HEK293 (cell line): ENCODE results near the gene UGT1A10.

ENCODE experiments used
- CTCF ChIA-PET: fragments of 350-600 bp; formaldehyde crosslinking; extraction: SDS; loops from one replicate; lab custom pipeline; 2021; ENCODE audit warnings: antibody characterized with exemption; lab: Yijun Ruan, JAX
- POLR2A ChIA-PET: fragments of 300-600 bp; formaldehyde crosslinking; extraction: SDS; loops from one replicate; lab custom pipeline; 2020; ENCODE audit warnings: antibody characterized with exemption, inconsistent platforms; lab: Yijun Ruan, JAX
- H3K27ac ChIP-seq: fragments of 200-500 bp; sonication (Bioruptor generic); 2 replicates; pipeline ENCODE4 v1.5.1; 2014; ENCODE audit warnings: low read depth, low read length, control low read depth, inconsistent platforms; ENCODE audit errors: extremely low read depth
- H3K36me3 ChIP-seq, 2 experiments: fragments of 200-500 bp in 1 of 2; sonication (Bioruptor generic) in 1 of 2; 1 replicate in 1 of 2; 2 replicates in 1 of 2; pipeline ENCODE4 v1.5.1; 2014 to 2017; ENCODE audit warnings: inconsistent platforms in 2 of 2, low read length in 2 of 2; ENCODE audit not compliant: control insufficient read depth in 2 of 2, insufficient read depth in 1 of 2
- H3K4me1 ChIP-seq: fragments of 200-500 bp; sonication (Bioruptor generic); 2 replicates; pipeline ENCODE4 v1.5.1; 2014; ENCODE audit warnings: mild to moderate bottlenecking, low read length, inconsistent platforms; ENCODE audit not compliant: control insufficient read depth, insufficient read depth
- H3K4me3 ChIP-seq: 2 replicates; pipeline ENCODE4 v1.5.1; 2011; ENCODE audit warnings: low read depth, mild to moderate bottlenecking, control low read depth, low read length, moderate library complexity
- H3K9me3 ChIP-seq: fragments of 200-500 bp; sonication (Bioruptor generic); 2 replicates; pipeline ENCODE4 v1.5.1; 2014; ENCODE audit warnings: low read depth, low read length, inconsistent platforms; ENCODE audit not compliant: control insufficient read depth, insufficient read depth
- HOXA7 ChIP-seq: sonication (generic); formaldehyde crosslinking; IDR thresholded peaks from 2 replicates; pipeline ENCODE4 v1.8.1; 2022; ENCODE audit warnings: missing genetic modification reagents, borderline replicate concordance
- INSM2 ChIP-seq: fragments of 450-650 bp; formaldehyde crosslinking; IDR thresholded peaks from 2 replicates; pipeline ENCODE4 v1.5.1; 2016; ENCODE audit warnings: missing biosample characterization, missing genetic modification characterization
- KLF1 ChIP-seq: fragments of 450-650 bp; formaldehyde crosslinking; IDR thresholded peaks from 2 replicates; pipeline ENCODE4 v1.5.1; 2016; ENCODE audit warnings: missing biosample characterization, missing genetic modification characterization
- MYNN ChIP-seq: fragments of 450-650 bp; formaldehyde crosslinking; IDR thresholded peaks from 2 replicates; pipeline ENCODE4 v1.5.1; 2016; ENCODE audit warnings: missing biosample characterization, missing genetic modification characterization, borderline replicate concordance
- OSR2 ChIP-seq: fragments of 450-650 bp; formaldehyde crosslinking; IDR thresholded peaks from 2 replicates; pipeline ENCODE4 v1.5.1; 2016; ENCODE audit warnings: missing biosample characterization, missing genetic modification characterization
- OVOL3 ChIP-seq: fragments of 450-650 bp; formaldehyde crosslinking; IDR thresholded peaks from 2 replicates; pipeline ENCODE4 v1.5.1; 2016; ENCODE audit warnings: missing biosample characterization, missing genetic modification characterization
- WT1 ChIP-seq: fragments of 450-650 bp; formaldehyde crosslinking; IDR thresholded peaks from 2 replicates; pipeline ENCODE4 v1.5.1; 2016; ENCODE audit warnings: missing biosample characterization, missing genetic modification characterization
- ZBTB26 ChIP-seq: fragments of 450-650 bp; formaldehyde crosslinking; optimal IDR thresholded peaks from 2 replicates; pipeline ENCODE3; 2016; ENCODE audit warnings: missing biosample characterization, mild to moderate bottlenecking, missing genetic modification characterization
- ZBTB48 ChIP-seq: fragments of 450-650 bp; formaldehyde crosslinking; IDR thresholded peaks from 2 replicates; pipeline ENCODE4 v1.5.1; 2016; ENCODE audit warnings: missing biosample characterization, missing genetic modification characterization
- ZBTB6 ChIP-seq: fragments of 450-650 bp; formaldehyde crosslinking; IDR thresholded peaks from 2 replicates; pipeline ENCODE4 v1.5.1; 2017; ENCODE audit warnings: missing biosample characterization, missing genetic modification characterization
- ZBTB8A ChIP-seq: fragments of 450-650 bp; formaldehyde crosslinking; IDR thresholded peaks from 2 replicates; pipeline ENCODE4 v1.5.1; 2016; ENCODE audit warnings: missing biosample characterization, missing genetic modification characterization
- ZNF214 ChIP-seq: fragments of 450-650 bp; formaldehyde crosslinking; IDR thresholded peaks from 2 replicates; pipeline ENCODE4 v1.5.1; 2017; ENCODE audit warnings: missing biosample characterization, mild to moderate bottlenecking, missing genetic modification characterization, borderline replicate concordance
- ZNF221 ChIP-seq: fragments of 450-650 bp; formaldehyde crosslinking; IDR thresholded peaks from 2 replicates; pipeline ENCODE4 v1.5.1; 2017; ENCODE audit warnings: missing biosample characterization, missing genetic modification characterization, borderline replicate concordance
- ZNF280D ChIP-seq: fragments of 450-650 bp; formaldehyde crosslinking; IDR thresholded peaks from 2 replicates; pipeline ENCODE4 v1.5.1; 2016; ENCODE audit warnings: missing biosample characterization, missing genetic modification characterization
- ZNF341 ChIP-seq: fragments of 450-650 bp; formaldehyde crosslinking; IDR thresholded peaks from 2 replicates; pipeline ENCODE4; 2016; ENCODE audit warnings: low read depth, missing biosample characterization, missing genetic modification characterization
- ZNF423 ChIP-seq: fragments of 450-650 bp; formaldehyde crosslinking; IDR thresholded peaks from 2 replicates; pipeline ENCODE4 v1.5.1; 2016; ENCODE audit warnings: missing biosample characterization, missing genetic modification characterization
- ZNF473 ChIP-seq: fragments of 450-650 bp; formaldehyde crosslinking; IDR thresholded peaks from 2 replicates; pipeline ENCODE4 v1.5.1; 2017; ENCODE audit warnings: missing biosample characterization, missing genetic modification characterization
- ZNF48 ChIP-seq: fragments of 450-650 bp; formaldehyde crosslinking; IDR thresholded peaks from 2 replicates; pipeline ENCODE4 v1.5.1; 2016; ENCODE audit warnings: missing biosample characterization, missing genetic modification characterization
- ZNF510 ChIP-seq: fragments of 450-650 bp; formaldehyde crosslinking; IDR thresholded peaks from 2 replicates; pipeline ENCODE4 v1.5.1; 2018; ENCODE audit warnings: mild to moderate bottlenecking, missing genetic modification characterization, missing biosample characterization; ENCODE audit not compliant: insufficient replicate concordance
- ZNF514 ChIP-seq: fragments of 450-650 bp; formaldehyde crosslinking; IDR thresholded peaks from 2 replicates; pipeline ENCODE4 v1.5.1; 2016; ENCODE audit warnings: missing biosample characterization, missing genetic modification characterization
- ZNF521 ChIP-seq: fragments of 450-650 bp; formaldehyde crosslinking; IDR thresholded peaks from 2 replicates; pipeline ENCODE4 v1.5.1; 2017; ENCODE audit warnings: missing biosample characterization, mild to moderate bottlenecking, missing genetic modification characterization
- ZNF580 ChIP-seq: fragments of 450-650 bp; formaldehyde crosslinking; IDR thresholded peaks from 2 replicates; pipeline ENCODE4 v1.5.1; 2016; ENCODE audit warnings: missing biosample characterization, missing genetic modification characterization
- ZNF639 ChIP-seq: fragments of 450-650 bp; formaldehyde crosslinking; IDR thresholded peaks from 2 replicates; pipeline ENCODE4 v1.5.1; 2016; ENCODE audit warnings: missing biosample characterization, missing genetic modification characterization
- ZNF664 ChIP-seq: fragments of 450-650 bp; formaldehyde crosslinking; IDR thresholded peaks from 2 replicates; pipeline ENCODE4 v1.5.1; 2016; ENCODE audit warnings: missing biosample characterization, missing genetic modification characterization
- ZNF791 ChIP-seq: fragments of 450-650 bp; formaldehyde crosslinking; IDR thresholded peaks from 2 replicates; pipeline ENCODE4 v1.5.1; 2016; ENCODE audit warnings: missing biosample characterization, missing genetic modification characterization

UGT1A10 gene

GRCh38 chr2:233686928-233687327 lies 50.7 kb downstream of the UGT1A10 start:
- no peak overlapping the region for H3K27ac ChIP-seq
- no peaks in the 10 kb centered on the region for H3K9me3 ChIP-seq
- no peak overlapping the region for H3K4me3 ChIP-seq
- TF ChIP-seq ZNF664 (tag by site-specific recombination) (no peak), OVOL3 (no peak), ZNF510 (tag by site-specific recombination) (no peak), ZNF423 (no peak), HOXA7 (CRISPR knock-in tag) (no peak), ZBTB26 (no peak), OSR2 (no peak), ZNF341 (tag by site-specific recombination) (no peak), INSM2 (tag by site-specific recombination) (no peak), KLF1 (tag by site-specific recombination) (no peak), ZNF48 (tag by site-specific recombination) (no peak), ZNF514 (tag by site-specific recombination) (no peak), ZNF221 (tag by site-specific recombination) (no peak), ZBTB6 (no peak), ZNF580 (no peak), ZNF214 (no peak), ZNF639 (tag by site-specific recombination) (no peak)
- H3K36me3 ChIP-seq, result no peaks in the 10 kb centered on the region
- ChIA-PET POLR2A (no interaction called here), CTCF (no interaction called here)
- H3K4me1 ChIP-seq, result no peaks in the 10 kb centered on the region

- Histone ChIP-seq H3K27ac (no peak overlapping the region), H3K36me3 (no peaks in the 10 kb centered on the region), H3K4me1 (no peaks in the 10 kb centered on the region), H3K4me3 (no peak overlapping the region), H3K9me3 (no peaks in the 10 kb centered on the region)
- ChIA-PET POLR2A (no interaction called here), CTCF (no interaction called here)
- TF ChIP-seq ZNF473 (tag by site-specific recombination), result no peak
These were observed 52.1 kb downstream of the UGT1A10 start for GRCh38 chr2:233688341-233688740.

- no peak overlapping the region for H3K4me3 ChIP-seq
- no peak overlapping the region for H3K27ac ChIP-seq
- CTCF ChIA-PET, result no interaction called here
- POLR2A ChIA-PET, result no interaction called here
- no peaks in the 10 kb centered on the region for H3K4me1 ChIP-seq
- no peaks in the 10 kb centered on the region for H3K36me3 ChIP-seq
- no peaks in the 10 kb centered on the region for H3K9me3 ChIP-seq
- TF ChIP-seq ZBTB48 (tag by site-specific recombination) (no peak), ZNF791 (tag by site-specific recombination) (no peak), MYNN (tag by site-specific recombination) (no peak), ZNF521 (tag by site-specific recombination) (no peak), ZNF280D (tag by site-specific recombination) (no peak), WT1 (tag by site-specific recombination) (no peak), ZBTB8A (no peak)
These were observed 52.8 kb downstream of the UGT1A10 start for GRCh38 chr2:233689031-233689430.
